ENCODE measurements around the gene STX17. TPM values are rescaled to one million over a fixed set of nuclear protein-coding genes. Genes with fewer than 3 reads are reported as not detected.
A peak's percentile ranks its signal among the peaks of the same experiment; 100 is the strongest.

The STX17 gene
- total and polyA plus RNA-seq, 10 donors = 3.1 to 52.1 (median 39.9) TPM

DNA sequence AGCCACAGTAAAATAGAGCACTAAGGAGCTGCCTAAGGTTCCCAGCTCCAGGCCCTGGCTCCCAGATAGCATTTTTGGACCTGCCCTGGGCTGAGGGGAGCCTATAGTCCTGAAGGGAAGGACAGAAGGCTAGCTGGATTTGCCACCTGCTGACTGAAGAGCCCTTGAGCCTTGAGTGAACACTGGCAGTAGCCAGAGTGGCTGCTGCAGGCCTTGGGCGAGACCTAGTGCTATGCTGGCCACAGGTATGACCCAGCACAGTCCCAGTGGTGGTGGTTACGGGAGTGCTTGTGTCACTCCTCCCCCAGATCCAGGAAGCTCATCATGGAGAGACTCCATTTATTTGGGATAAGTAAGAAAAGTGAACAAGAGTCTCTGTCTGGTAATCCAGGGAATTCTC is 10.3 kb upstream of the STX17 start:
- WGBS, 5 donors = 83 to 100% (median 91%) methylated on average over 2 of the region's 2 CpGs
- no peaks in the 10 kb centered on the region for H3K36me3 ChIP-seq
- no peak overlapping the region for H3K4me3 ChIP-seq
- TF ChIP-seq POLR2A (IDR thresholded peaks at IDR 0.05) = no peak
- TF ChIP-seq, protein P1, sequence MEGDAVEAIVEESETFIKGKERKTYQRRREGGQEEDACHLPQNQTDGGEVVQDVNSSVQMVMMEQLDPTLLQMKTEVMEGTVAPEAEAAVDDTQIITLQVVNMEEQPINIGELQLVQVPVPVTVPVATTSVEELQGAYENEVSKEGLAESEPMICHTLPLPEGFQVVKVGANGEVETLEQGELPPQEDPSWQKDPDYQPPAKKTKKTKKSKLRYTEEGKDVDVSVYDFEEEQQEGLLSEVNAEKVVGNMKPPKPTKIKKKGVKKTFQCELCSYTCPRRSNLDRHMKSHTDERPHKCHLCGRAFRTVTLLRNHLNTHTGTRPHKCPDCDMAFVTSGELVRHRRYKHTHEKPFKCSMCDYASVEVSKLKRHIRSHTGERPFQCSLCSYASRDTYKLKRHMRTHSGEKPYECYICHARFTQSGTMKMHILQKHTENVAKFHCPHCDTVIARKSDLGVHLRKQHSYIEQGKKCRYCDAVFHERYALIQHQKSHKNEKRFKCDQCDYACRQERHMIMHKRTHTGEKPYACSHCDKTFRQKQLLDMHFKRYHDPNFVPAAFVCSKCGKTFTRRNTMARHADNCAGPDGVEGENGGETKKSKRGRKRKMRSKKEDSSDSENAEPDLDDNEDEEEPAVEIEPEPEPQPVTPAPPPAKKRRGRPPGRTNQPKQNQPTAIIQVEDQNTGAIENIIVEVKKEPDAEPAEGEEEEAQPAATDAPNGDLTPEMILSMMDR (IDR thresholded peaks at IDR 0.05 in 8 of 11, conservative IDR thresholded peaks at IDR 0.05 in 3 of 11) = no peak
- no peak for TF ChIP-seq POLR2AphosphoS5 (IDR thresholded peaks at IDR 0.05)
- DNase-seq = no peak
- intact Hi-C loops (cut with DNase I; ENCODE audit: low total_unique reads) = loop anchor here (10.0 kb wide), 1 partner anchor 61 kb away; no protein-coding TSS in a partner anchor
- no peaks in the 10 kb centered on the region for H3K9me3 ChIP-seq
- H3K4me1 ChIP-seq = no peaks in the 10 kb centered on the region
- H3K27me3 ChIP-seq (replicated peaks in 1 of 7) = no peaks in the 10 kb centered on the region
- H3K27ac ChIP-seq = no peak overlapping the region

GRCh38 chr9:99903393-99903792 is 3.1 kb upstream of the STX17 start:
- Histone ChIP-seq H3K27me3 (replicated peaks in 1 of 7) (no peaks in the 10 kb centered on the region), H3K27ac (no peak overlapping the region), H3K9me3 (no peaks in the 10 kb centered on the region), H3K4me1 (peaks cover 6 to 22% (median 20%) of the 10 kb centered on the region in 6 donors), H3K4me3 (no peak overlapping the region), H3K36me3 (no peaks in the 10 kb centered on the region)
- intact Hi-C loops (cut with DNase I; ENCODE audit: low total_unique reads) = no loop called here
- TF ChIP-seq POLR2A (IDR thresholded peaks at IDR 0.05) (no peak), POLR2AphosphoS5 (IDR thresholded peaks at IDR 0.05) (no peak)
- TF ChIP-seq, protein P1 (IDR thresholded peaks at IDR 0.05 in 8 of 11, conservative IDR thresholded peaks at IDR 0.05 in 3 of 11) = no peak
- WGBS, 5 donors = 63 to 75% (median 71%) methylated on average over 1 of the region's 1 CpG
- DNase-seq = no peak

DNA sequence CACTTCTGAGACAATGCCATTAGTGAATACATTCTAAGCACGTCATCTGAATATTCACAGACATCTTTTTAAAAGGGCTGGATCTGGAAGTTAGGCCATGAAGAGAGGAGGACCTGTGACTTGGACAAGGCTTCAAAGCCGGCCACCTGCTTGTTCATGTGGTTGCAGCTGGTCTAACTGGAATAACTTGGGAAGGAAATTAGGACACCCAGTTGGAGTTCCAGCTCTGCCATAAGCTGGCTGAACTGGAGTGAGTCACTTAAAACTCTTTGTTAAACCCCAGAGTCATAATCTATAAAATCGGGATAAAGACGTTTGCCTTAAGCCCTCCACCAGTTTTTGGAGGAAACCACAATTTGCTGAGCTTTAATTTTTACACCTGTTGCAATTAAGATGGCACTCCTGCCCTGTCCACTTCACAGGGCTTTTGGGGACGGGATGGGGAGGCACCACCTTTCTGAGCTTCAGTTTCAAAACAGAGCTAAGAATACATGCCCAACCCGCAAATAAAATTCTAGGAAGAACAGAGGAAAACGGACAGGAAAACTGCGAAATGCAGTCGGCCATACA is 536 bp upstream of the STX17 start:
- no peak for TF ChIP-seq POLR2AphosphoS5 (IDR thresholded peaks at IDR 0.05)
- TF ChIP-seq, protein P1 (IDR thresholded peaks at IDR 0.05 in 8 of 11, conservative IDR thresholded peaks at IDR 0.05 in 3 of 11) = no peak
- no peak for TF ChIP-seq POLR2A (IDR thresholded peaks at IDR 0.05)
- H3K4me1 ChIP-seq = peaks cover 6 to 32% (median 20%) of the 10 kb centered on the region in 6 donors
- intact Hi-C loops (cut with DNase I; ENCODE audit: low total_unique reads) = no loop called here
- 17 to 25% (median 25%) methylated on average over 9 of the region's 9 CpGs for WGBS, 5 donors
- peaks cover 0 to 1% (median 0%) of the 10 kb centered on the region in 6 donors for H3K36me3 ChIP-seq
- peak overlapping the region; percentile 67 to 86 (median 79) for H3K4me3 ChIP-seq
- no peak for DNase-seq
- H3K9me3 ChIP-seq = no peaks in the 10 kb centered on the region
- peak overlapping the region; percentile 96 to 99 (median 98) for H3K27ac ChIP-seq
- no peaks in the 10 kb centered on the region for H3K27me3 ChIP-seq (replicated peaks in 1 of 7)

DNA sequence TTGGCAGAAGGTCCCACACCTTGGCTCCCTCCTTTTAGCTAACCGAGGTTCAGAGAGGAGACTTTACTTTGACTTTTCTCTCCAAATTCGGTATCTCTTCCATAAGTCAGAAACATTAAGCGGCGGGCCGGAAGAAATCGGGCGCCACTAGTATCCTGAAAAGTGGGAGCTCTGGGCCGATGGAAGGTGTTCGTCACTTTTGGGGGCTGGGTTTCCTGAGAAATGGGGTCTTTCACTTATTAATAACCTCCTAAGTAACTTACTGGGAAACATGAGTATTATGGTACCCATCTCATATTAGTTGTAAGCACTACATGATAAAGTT is 716 bp downstream of the STX17 start:
- Histone ChIP-seq H3K36me3 (peaks cover 0 to 13% (median 0%) of the 10 kb centered on the region in 6 donors), H3K27ac (peak overlapping the region; percentile 96 to 99 (median 98))
- intact Hi-C loops (cut with DNase I; ENCODE audit: low total_unique reads) = no loop called here

More for the DNA sequence above, 716 bp downstream of the STX17 start:
- TF ChIP-seq POLR2A (IDR thresholded peaks at IDR 0.05) (no peak), POLR2AphosphoS5 (IDR thresholded peaks at IDR 0.05) (no peak)
- TF ChIP-seq, protein P1 (IDR thresholded peaks at IDR 0.05 in 8 of 11, conservative IDR thresholded peaks at IDR 0.05 in 3 of 11) = no peak
- H3K27me3 ChIP-seq (replicated peaks in 1 of 7) = no peaks in the 10 kb centered on the region
- peaks cover 6 to 32% (median 20%) of the 10 kb centered on the region in 6 donors for H3K4me1 ChIP-seq
- 1 to 13% (median 5%) methylated on average over 9 of the region's 9 CpGs for WGBS, 5 donors
- peak overlapping the region; percentile 67 to 86 (median 79) for H3K4me3 ChIP-seq
- no peaks in the 10 kb centered on the region for H3K9me3 ChIP-seq
- no peak for DNase-seq

Data from spleen (tissue), 11 donors.